OCI-M2 (cell line): Measurements from ENCODE around the gene EWSR1.

ENCODE experiments used
- DNase-seq: peaks from one replicate; lab custom pipeline; 2025; ENCODE audit not compliant: unreplicated experiment; lab: John Stamatoyannopoulos, UW

Gene EWSR1

GRCh38 chr22:29302681-29303465, 34.8 kb downstream of the EWSR1 start:
- DNase-seq = no peak

- DNase-seq = no peak
These were observed 37.7 kb downstream of the EWSR1 start for GRCh38 chr22:29305836-29306174.

DNA sequence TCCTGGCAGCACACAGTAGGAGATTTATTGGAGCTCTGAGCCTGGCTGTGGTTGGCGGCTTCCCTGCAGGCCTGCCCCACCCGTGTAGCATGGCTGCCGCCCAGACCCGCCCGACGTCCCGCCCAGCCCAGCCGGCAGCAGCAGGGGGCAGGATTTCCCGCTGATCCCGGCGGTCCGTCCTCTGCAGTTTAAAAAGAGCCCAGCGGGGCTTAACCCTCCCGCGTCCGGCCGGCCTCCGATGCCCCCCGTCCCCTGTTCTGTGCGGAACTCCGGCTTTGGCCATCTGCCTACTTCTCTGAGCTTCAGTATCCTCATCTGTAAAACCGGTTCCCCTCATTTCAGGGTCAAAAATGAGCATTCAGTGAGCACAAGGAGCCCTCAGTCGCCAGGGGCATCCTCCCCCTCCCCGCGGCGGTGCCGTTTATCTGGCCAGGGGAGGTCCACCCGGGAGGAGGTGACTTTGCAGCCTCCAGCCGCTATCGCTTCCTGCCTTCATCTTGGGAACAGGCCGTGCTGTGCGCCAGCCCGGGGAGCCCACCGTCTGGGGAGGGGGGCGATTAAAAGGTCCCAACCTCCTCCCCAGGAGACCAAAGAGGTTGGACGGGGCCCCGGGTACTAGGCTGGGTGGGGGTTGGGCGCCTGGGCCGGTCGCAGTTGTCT, 38.2 kb downstream of the EWSR1 start, which contains the start of gene GAS2L1:
GAS2L1 (plus strand) TSS at position 476 of the 660 bp plus-strand sequence. CDS start 1,456 bp downstream, outside the sequence.
- no peak for DNase-seq

GRCh38 chr22:29306835-29307595, 38.9 kb downstream of the EWSR1 start:
- no peak for DNase-seq

DNA sequence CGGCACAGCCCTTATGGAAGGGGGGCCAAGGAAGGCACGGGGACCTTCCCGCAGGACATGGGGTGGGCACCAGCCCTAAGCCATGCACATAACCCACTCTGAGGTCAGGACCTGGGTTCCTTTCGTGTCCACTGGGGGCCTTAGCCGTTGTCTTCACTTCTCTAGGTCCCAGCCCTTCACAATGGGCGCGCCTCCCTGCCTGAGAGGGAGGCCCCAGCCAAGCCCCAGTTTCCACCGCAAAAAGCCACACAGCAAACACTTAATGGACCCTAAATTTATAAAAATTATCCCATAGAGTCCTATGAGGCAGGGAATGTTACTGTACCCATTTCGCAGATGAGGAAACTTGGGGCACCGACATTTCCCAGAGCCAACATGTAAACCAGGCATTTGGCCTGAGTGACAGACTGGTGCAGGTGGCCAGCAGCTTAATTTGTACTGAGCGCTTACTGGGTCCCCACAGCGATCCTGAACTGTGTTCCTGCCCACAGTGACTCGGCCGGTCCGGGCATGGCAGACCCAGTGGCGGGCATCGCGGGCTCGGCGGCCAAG, 39.6 kb downstream of the EWSR1 start:
- no peak for DNase-seq

DNA sequence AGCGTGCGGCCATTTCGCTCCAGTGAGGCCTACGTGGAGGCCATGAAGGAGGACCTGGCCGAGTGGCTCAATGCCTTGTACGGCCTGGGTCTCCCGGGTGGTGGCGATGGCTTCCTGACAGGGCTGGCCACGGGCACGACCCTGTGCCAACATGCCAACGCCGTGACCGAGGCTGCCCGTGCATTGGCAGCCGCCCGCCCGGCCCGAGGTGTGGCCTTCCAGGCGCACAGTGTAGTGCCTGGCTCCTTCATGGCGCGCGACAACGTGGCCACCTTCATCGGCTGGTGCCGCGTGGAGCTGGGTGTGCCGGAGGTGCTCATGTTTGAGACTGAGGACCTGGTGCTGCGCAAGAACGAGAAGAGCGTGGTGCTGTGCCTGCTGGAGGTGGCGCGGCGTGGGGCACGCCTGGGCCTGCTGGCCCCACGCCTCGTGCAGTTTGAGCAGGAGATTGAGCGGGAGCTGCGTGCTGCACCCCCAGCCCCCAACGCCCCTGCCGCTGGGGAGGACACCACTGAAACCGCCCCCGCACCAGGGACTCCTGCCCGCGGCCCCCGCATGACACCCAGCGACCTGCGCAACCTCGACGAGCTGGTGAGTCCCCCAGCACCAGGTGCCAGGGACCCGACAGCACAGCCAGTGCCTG, 40.2 kb downstream of the EWSR1 start:
- no peak for DNase-seq

GRCh38 chr22:29308791-29309262, 40.8 kb downstream of the EWSR1 start:
- no peak for DNase-seq

GRCh38 chr22:29309332-29310064, 41.4 kb downstream of the EWSR1 start:
- no peak for DNase-seq

- DNase-seq = no peak
These were observed 42.2 kb downstream of the EWSR1 start for GRCh38 chr22:29310065-29310862.

DNA sequence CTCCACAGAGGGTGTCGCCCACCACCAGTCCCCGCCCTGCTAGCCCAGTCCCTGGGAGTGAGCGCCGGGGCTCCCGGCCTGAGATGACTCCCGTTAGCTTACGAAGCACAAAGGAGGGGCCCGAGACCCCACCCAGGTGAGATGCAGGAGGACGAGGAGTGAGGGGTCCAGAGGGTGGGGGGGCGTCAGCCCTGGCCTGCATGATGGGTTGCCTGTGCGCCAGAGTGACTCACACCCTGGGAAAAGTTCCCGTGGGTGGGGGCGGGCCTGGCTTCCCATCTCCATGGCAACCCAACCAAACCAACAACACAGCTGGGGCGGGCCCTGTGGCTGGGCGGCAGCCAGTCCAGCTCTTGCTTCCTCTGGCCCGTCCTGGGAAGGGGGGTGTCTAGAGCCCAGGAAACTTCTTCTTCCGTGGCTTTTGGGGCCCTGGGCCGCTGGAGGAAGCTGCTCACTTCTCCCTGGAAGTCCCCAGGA, 42.8 kb downstream of the EWSR1 start:
- no peak for DNase-seq

GRCh38 chr22:29311464-29312217, 43.6 kb downstream of the EWSR1 start:
- no peak for DNase-seq

DNA sequence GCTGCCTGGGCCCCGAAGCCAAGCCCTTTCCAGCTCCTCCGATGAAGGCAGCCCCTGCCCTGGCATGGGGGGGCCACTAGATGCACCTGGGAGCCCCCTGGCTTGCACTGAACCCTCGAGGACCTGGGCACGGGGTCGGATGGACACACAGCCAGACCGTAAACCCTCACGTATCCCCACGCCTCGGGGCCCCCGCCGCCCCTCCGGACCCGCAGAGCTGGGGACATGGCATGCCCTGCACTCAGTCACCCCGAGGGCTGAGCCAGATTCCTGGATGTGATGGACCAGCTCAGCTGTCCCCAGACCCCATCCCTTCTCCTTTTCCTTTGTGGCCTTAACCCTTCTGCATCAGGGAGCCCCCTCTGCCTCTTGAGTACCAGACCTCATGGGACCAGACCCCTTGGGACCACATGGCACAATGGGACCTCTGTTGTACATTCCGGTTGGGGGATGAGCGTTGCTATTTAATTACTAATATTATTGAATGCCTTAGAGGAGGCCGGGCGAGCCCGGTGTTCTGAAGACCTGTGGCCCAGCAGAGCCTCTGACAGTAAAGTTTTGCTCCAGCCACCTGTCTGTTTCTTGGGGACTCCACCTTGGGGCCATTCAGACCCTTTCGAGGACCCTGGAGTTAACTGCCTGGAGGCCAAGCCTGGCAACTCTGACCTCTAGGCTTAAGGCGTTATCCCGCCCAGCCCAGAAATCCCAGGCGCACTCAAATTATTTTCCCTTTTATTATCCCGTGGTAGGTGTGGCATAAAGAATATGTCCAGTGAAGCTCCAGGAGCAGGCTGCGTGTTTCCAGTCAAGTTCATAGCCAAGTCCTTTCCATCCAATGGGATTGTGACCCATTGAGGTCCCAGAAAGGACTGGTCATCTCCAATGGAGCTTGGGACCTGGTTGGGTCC, 44.4 kb downstream of the EWSR1 start:
- no peak for DNase-seq

DNA sequence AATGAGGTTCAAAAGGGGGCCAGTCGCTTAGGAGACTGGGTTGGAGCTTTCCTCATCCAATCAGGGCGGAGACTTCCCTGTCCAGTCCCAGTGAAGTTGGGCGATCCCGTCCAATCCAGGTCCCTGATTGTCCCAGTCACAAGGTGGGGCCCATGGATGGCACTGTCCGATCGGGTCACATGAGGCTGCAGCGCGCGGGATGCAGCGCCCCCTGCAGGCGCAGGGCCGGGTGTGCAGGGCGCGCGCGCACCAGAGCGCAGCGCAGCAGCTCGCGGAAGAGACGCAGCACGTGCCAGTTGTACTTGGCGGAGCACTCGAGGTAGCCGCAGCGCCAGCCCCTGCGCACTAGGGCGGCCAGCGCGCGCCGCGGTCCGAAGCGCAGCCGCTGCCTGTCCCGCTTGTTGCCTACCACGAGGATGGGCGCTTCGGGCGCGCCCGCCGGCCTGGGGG, 45.1 kb downstream of the EWSR1 start:
- DNase-seq = no peak

DNA sequence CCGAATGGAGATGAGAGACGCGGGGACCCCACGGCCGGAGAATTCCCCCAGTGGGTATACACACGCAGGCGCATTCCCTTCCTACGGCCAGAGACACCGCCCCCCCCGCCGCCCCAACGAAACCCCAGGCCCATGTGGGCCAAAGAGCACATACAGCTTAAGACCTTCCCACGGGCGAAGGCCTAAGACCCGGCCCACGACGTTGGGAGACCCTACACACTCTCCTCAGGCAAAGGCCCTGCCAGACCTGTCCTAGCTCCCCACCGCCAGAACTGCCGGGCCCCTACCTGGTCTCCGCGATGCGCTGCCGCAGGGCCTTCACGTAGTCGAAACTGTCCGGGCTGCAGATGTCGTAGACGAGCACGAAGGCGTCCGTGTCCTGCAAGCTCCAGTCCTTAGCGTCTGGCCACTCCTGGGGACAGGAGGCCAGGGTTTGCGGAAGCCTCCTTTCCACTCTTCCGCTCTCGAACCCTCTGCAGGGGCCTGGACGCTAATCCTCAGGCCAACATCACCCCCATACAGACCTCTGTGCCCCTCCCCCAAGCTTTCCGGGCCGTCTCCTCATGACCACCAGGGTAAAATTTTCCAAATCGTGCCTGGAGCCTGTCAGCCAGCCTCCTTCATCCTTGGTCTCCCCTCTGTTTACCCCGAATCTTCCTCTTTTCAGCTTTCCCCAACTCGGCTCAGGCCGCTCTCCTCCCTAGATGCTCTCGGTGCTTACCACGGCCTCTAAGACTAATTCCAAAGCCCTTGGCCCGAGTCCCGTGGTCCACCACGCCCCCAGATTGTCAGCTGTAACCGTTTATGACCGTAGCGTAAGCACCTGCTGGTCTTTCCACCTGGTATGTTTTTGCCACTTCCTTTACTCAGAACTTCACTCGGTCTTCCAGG, 45.8 kb downstream of the EWSR1 start:
- no peak for DNase-seq

GRCh38 chr22:29314537-29315285, 46.6 kb downstream of the EWSR1 start:
- DNase-seq = no peak
